IMR-90 (cell line): Measurements from ENCODE around the gene ZNF841. TPM values are rescaled to one million over a fixed set of nuclear protein-coding genes. Genes with fewer than 3 reads are reported as not detected.

Experiments
- ATAC-seq: fragments of 200-7000 bp; cut with Tn5 transposase; 2 replicates; pipeline ENCODE4 v1.9.1; 2020; ENCODE audit warnings: low read depth, mild to moderate bottlenecking, moderate library complexity
- BruUV-seq: library from RNA; stranded (reverse); fragments of 400-500 nt; replicated peaks from 2 replicates; lab custom pipeline; 2021; lab: Mats Ljungman, UMichigan
- CTCF ChIA-PET: fragments of 300-600 bp; formaldehyde crosslinking; extraction: SDS; loops from one replicate; lab custom pipeline; 2021; ENCODE audit warnings: antibody characterized with exemption; lab: Yijun Ruan, JAX
- POLR2A ChIA-PET: fragments of 300-600 bp; sonication (Branson Sonifier 250); formaldehyde crosslinking; loops from one replicate; lab custom pipeline; 2022; ENCODE audit warnings: antibody characterized with exemption; ENCODE audit not compliant: unreplicated experiment; lab: Charles Lee
- DNase-seq: peaks from one replicate; pipeline ENCODE4 v3.0.0; 2013
- H2AFZ ChIP-seq: replicated peaks from 2 replicates; pipeline ENCODE3; 2013; ENCODE audit warnings: low read length, mild to moderate bottlenecking; ENCODE audit not compliant: poor library complexity
- H2AK5ac ChIP-seq: 2 replicates; pipeline ENCODE4 v1.6.1; 2013; ENCODE audit warnings: low read depth, low read length, inconsistent platforms
- H2AK9ac ChIP-seq: replicated peaks from 2 replicates; pipeline ENCODE3; 2013; ENCODE audit warnings: mild to moderate bottlenecking, low read depth, low read length, moderate library complexity; ENCODE audit not compliant: poor library complexity
- H2BK120ac ChIP-seq: 2 replicates; pipeline ENCODE4 v1.6.1; 2013; ENCODE audit warnings: low read depth, low read length, inconsistent platforms
- H2BK15ac ChIP-seq: 3 replicates; pipeline ENCODE4 v1.6.1; 2013; ENCODE audit warnings: low read depth, low read length, inconsistent platforms
- H2BK20ac ChIP-seq: 2 replicates; pipeline ENCODE4 v1.6.1; 2013; ENCODE audit warnings: low read depth, mild to moderate bottlenecking, inconsistent platforms, low read length, moderate library complexity
- H2BK5ac ChIP-seq: 2 replicates; pipeline ENCODE4 v1.6.1; 2013; ENCODE audit warnings: mild to moderate bottlenecking, low read depth, low read length, inconsistent platforms; ENCODE audit not compliant: poor library complexity, severe bottlenecking
- H3K14ac ChIP-seq: replicated peaks from 2 replicates; pipeline ENCODE4 v1.6.1; 2013; ENCODE audit warnings: low read depth, low read length, inconsistent platforms
- H3K18ac ChIP-seq: 2 replicates; pipeline ENCODE4 v1.6.1; 2013; ENCODE audit warnings: low read depth, low read length, control low read depth
- H3K23ac ChIP-seq: 2 replicates; pipeline ENCODE4 v1.6.1; 2013; ENCODE audit warnings: low read depth, low read length, inconsistent platforms
- H3K27ac ChIP-seq: 2 replicates; pipeline ENCODE4 v1.5.1; 2013; ENCODE audit warnings: mild to moderate bottlenecking, control low read depth, low read length; ENCODE audit not compliant: insufficient read depth
- H3K27me3 ChIP-seq: 2 replicates; pipeline ENCODE4 v1.6.1; 2013; ENCODE audit warnings: low read length; ENCODE audit not compliant: control insufficient read depth, insufficient read depth
- H3K36me3 ChIP-seq: 2 replicates; pipeline ENCODE4 v1.6.1; 2013; ENCODE audit warnings: low read length, mixed read lengths; ENCODE audit not compliant: control insufficient read depth, insufficient read depth
- H3K4ac ChIP-seq: 2 replicates; pipeline ENCODE4 v1.6.1; 2013; ENCODE audit warnings: low read depth, low read length, inconsistent platforms
- H3K4me1 ChIP-seq: 2 replicates; pipeline ENCODE4 v1.6.1; 2013; ENCODE audit warnings: low read length, mixed read lengths; ENCODE audit not compliant: control insufficient read depth, insufficient read depth
- H3K4me2 ChIP-seq: 2 replicates; pipeline ENCODE4 v1.6.1; 2013; ENCODE audit warnings: low read depth, mild to moderate bottlenecking, control low read depth, low read length, moderate library complexity
- H3K4me3 ChIP-seq: 2 replicates; pipeline ENCODE4 v1.5.1; 2013; ENCODE audit warnings: low read depth, mild to moderate bottlenecking, control low read depth, low read length, moderate library complexity; ENCODE audit not compliant: insufficient read depth
- H3K56ac ChIP-seq: 2 replicates; pipeline ENCODE4 v1.6.1; 2013; ENCODE audit warnings: low read length, inconsistent platforms; ENCODE audit not compliant: insufficient read depth; ENCODE audit errors: extremely low read depth
- H3K79me1 ChIP-seq, 2 experiments: 2 replicates each; pipeline ENCODE4 v1.6.1; 2013; ENCODE audit warnings: low read length in 2 of 2, inconsistent platforms in 1 of 2, low read depth in 1 of 2
- H3K9ac ChIP-seq: 2 replicates; pipeline ENCODE4 v1.6.1; 2013; ENCODE audit warnings: low read depth, low read length, control low read depth
- H3K9me1 ChIP-seq: 2 replicates; pipeline ENCODE4 v1.6.1; 2013; ENCODE audit warnings: low read length, inconsistent platforms; ENCODE audit not compliant: insufficient read depth
- H3K9me3 ChIP-seq: 2 replicates; pipeline ENCODE4 v1.6.1; 2013; ENCODE audit warnings: low read length; ENCODE audit not compliant: control insufficient read depth, insufficient read depth
- H4K20me1 ChIP-seq: 2 replicates; pipeline ENCODE4 v1.6.1; 2013; ENCODE audit warnings: low read length, inconsistent platforms; ENCODE audit not compliant: insufficient read depth
- H4K5ac ChIP-seq: 2 replicates; pipeline ENCODE4 v1.6.1; 2013; ENCODE audit warnings: mild to moderate bottlenecking, low read depth, low read length, control low read depth
- H4K8ac ChIP-seq, 2 experiments: 2 replicates each; pipeline ENCODE4 v1.6.1; 2013; ENCODE audit warnings: low read depth in 2 of 2, low read length in 2 of 2, control low read depth in 1 of 2, inconsistent platforms in 1 of 2
- H4K91ac ChIP-seq: 2 replicates; pipeline ENCODE4 v1.6.1; 2013; ENCODE audit warnings: low read depth, low read length, inconsistent platforms; ENCODE audit not compliant: insufficient read depth
- CEBPB ChIP-seq: IDR thresholded peaks from 2 replicates; pipeline ENCODE4 v1.6.1; 2012; ENCODE audit warnings: low read depth, low read length, improper control_type of control experiment
- FOS ChIP-seq: fragments of 150-350 bp; IDR thresholded peaks from 2 replicates; pipeline ENCODE4 v1.6.1; 2016; ENCODE audit warnings: low read depth, low read length
- MXI1 ChIP-seq: IDR thresholded peaks from 2 replicates; pipeline ENCODE4 v1.6.1; 2012; ENCODE audit warnings: low read depth, mild to moderate bottlenecking, low read length, moderate library complexity, borderline replicate concordance
- POLR2A ChIP-seq: IDR thresholded peaks from 2 replicates; pipeline ENCODE4 v1.6.1; 2012; ENCODE audit warnings: mild to moderate bottlenecking, low read depth, low read length
- SMC3 ChIP-seq: fragments of 150-350 bp; IDR thresholded peaks from 2 replicates; pipeline ENCODE4 v1.6.1; 2016; ENCODE audit warnings: low read depth, mild to moderate bottlenecking, antibody characterized with exemption, low read length, moderate library complexity
- WGBS, 2 experiments: methylation state at CpG; one replicate each; pipeline versions ENCODE4 v1.1.5 to v1.1.7; 2013; ENCODE audit warnings: missing lambda C conversion rate in 2 of 2; ENCODE audit not compliant: insufficient read length in 1 of 2; ENCODE audit errors: extremely low coverage in 2 of 2; 5-methylcytosine and 5-hydroxymethylcytosine counted together
- dilution Hi-C: fragments of 300-500 bp; cut with HindIII; formaldehyde crosslinking; loops from one replicate; pipeline ENCODE4 v1.14.3; 2018; ENCODE audit warnings: low sequenced_read_pairs; ENCODE audit not compliant: unreplicated experiment
- in situ Hi-C: fragments of 300-500 bp; cut with MboI; formaldehyde crosslinking; loops from 3 replicates; pipeline ENCODE4 v1.14.3; 2019; ENCODE audit warnings: low sequenced_read_pairs, inconsistent platforms, mixed read lengths
- intact Hi-C: fragments of 100-400 bp; cut with micrococcal nuclease; formaldehyde crosslinking; loops from 2 replicates; pipeline ENCODE4 v1.10.0; 2022
- polyA plus RNA-seq, 3 experiments: library from polyadenylated mRNA; depleted of rRNA; stranded (reverse); fragments of >200 nt; gene quantifications; 2 replicates each; pipeline ENCODE4 v1.2.3, GENCODE V29; 2012; ENCODE audit warnings: low replicate concordance in 1 of 3
- total RNA-seq: library from RNA; depleted of rRNA; stranded (reverse); fragments of >200 nt; gene quantifications from 2 replicates; pipeline ENCODE4 v1.2.3, GENCODE V29; 2012
- TF ChIP-seq, protein P1 (sequence below): fragments of 150-350 bp; IDR thresholded peaks from 2 replicates; pipeline ENCODE4 v1.6.1; 2016; ENCODE audit warnings: low read depth, mild to moderate bottlenecking, low read length, moderate library complexity, borderline replicate concordance

The ZNF841 gene
- total and polyA plus RNA-seq, 2 of the 4 experiments (the other 2 are of a cell fraction) = 8.5 to 28.9 TPM

DNA sequence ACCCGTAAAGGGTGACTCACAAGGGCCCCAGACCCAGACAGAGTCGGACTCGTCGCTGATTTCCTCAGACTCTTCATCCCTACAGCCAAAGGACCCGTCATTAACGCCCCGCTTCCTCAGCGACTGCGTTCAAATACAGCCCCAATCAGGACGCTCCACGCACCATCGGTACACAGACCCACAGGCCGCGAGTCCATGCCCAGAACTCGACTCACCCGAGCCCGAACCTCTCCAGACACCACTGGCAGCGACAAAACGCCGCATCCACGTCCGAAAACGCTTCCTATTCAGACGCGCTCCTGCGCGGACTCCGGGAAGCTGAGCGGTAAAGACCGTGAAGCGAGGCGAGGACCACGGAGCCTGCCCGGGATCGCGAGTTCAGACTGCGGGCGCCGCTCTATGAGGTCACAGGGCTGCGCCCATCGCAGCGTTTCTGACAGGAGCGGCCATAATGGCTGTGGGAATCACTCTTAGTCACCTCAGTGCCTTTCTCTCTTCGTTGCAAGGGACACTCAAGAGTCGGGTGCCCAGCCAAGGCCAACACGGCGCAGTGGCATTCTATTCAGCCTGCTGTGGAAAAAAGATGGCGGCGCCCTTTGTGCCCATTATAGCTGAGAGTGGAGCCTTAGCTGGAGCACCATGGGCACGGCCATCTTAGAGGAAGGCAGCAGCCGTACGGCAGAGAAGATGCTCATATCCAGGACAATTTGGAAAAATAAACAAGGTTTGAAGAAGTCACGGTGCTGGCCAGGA is 67.4 kb downstream of the ZNF841 start, which contains the start of gene ZNF614:
ZNF614 (minus strand) TSS at position 353 of the 753 bp plus-strand sequence. CDS start 2,634 bp downstream, outside the sequence.
- Histone ChIP-seq H2BK20ac (peak within 1 kb of the TSS; percentile 25; the same call in 1 of the 2 replicates), H4K5ac (peak within 1 kb of the TSS; percentile 78), H3K23ac (peak within 1 kb of the TSS; percentile 96), H3K18ac (peak within 1 kb of the TSS; percentile 82), H3K14ac (peak within 1 kb of the TSS; percentile 95), H3K4me3 (peak within 1 kb of the TSS; percentile 88), H2AFZ (peak within 1 kb of the TSS; percentile 96), H3K4me2 (peak within 1 kb of the TSS; percentile 94), H4K8ac (peak within 1 kb of the TSS; percentile 30 to 96), H3K27ac (peak within 1 kb of the TSS; percentile 92), H2AK5ac (peak within 1 kb of the TSS; percentile 24; the same call in 1 of the 2 replicates), H3K4ac (peak within 1 kb of the TSS; percentile 94), H3K9ac (peak within 1 kb of the TSS; percentile 93), H3K56ac (peak within 1 kb of the TSS; percentile 77), H4K20me1 (no peaks in the 10 kb centered on the region), H3K79me1 (peaks cover 12 to 19% of the 10 kb centered on the region in 2 experiments), H2BK5ac (peak within 1 kb of the TSS; percentile 91), H3K9me1 (no peaks in the 10 kb centered on the region), H3K4me1 (peaks cover 4% of the 10 kb centered on the region; the same call in 1 of the 2 replicates), H3K36me3 (peaks cover 13% of the 10 kb centered on the region), H4K91ac (peak within 1 kb of the TSS; percentile 89), H2BK120ac (peak within 1 kb of the TSS; percentile 75), H3K27me3 (no peaks in the 10 kb centered on the region), H3K9me3 (peaks cover 18% of the 10 kb centered on the region), H2BK15ac (peak within 1 kb of the TSS; percentile 37; the same call in 1 of the 3 replicates), H2AK9ac (peak within 1 kb of the TSS; percentile 91)
- WGBS, 2 experiments = 0% methylated on average over 39 of the region's 53 CpGs; no CpG with 5 or more reads in 1 of the 2 experiments
- DNase-seq = peak; percentile 86
- dilution Hi-C loops = no loop called here
- POLR2A ChIA-PET = interaction anchor here (1.0 kb wide), 1 partner anchor 20 kb away, joined by 3 read pairs; no protein-coding TSS in a partner anchor
- CTCF ChIA-PET = no interaction called here
- intact Hi-C loops = no loop called here
- ATAC-seq = peak; percentile 96
- in situ Hi-C loops = no loop called here
- peak; percentile 42 for TF ChIP-seq FOS
- no peak for TF ChIP-seq SMC3
- peak; percentile 93 for TF ChIP-seq POLR2A
- no peak for TF ChIP-seq CEBPB
- TF ChIP-seq, protein P1, sequence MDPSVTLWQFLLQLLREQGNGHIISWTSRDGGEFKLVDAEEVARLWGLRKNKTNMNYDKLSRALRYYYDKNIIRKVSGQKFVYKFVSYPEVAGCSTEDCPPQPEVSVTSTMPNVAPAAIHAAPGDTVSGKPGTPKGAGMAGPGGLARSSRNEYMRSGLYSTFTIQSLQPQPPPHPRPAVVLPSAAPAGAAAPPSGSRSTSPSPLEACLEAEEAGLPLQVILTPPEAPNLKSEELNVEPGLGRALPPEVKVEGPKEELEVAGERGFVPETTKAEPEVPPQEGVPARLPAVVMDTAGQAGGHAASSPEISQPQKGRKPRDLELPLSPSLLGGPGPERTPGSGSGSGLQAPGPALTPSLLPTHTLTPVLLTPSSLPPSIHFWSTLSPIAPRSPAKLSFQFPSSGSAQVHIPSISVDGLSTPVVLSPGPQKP = no peak
- peak; percentile 63; the same call in 1 of the 2 replicates for TF ChIP-seq MXI1
- BruUV-seq = TSS peak; percentile 37
